Naive B cell (primary cell): ENCODE results near the gene STON1. TPM values are rescaled to one million over a fixed set of nuclear protein-coding genes. Genes with fewer than 3 reads are reported as not detected.

Source experiments
- ATAC-seq, 2 donors: fragments of 150-1000 bp; cut with Tn5 transposase; 2 replicates each; pipeline ENCODE4 v1.10.0; 2021; ENCODE audit warnings: low read depth in 2 of 2, mild to moderate bottlenecking in 2 of 2, moderate library complexity in 2 of 2
- DNase-seq: peaks from one replicate; pipeline ENCODE4 v3.0.0; 2022
- H3K27ac Mint-ChIP-seq, 6 donors: one replicate each; pipeline ENCODE4 v1.8.0; 2020 to 2022; ENCODE audit warnings: mild to moderate bottlenecking in 6 of 6, mixed read lengths in 6 of 6, moderate library complexity in 5 of 6, inconsistent platforms in 2 of 6
- H3K27me3 Mint-ChIP-seq, 3 donors: one replicate each; pipeline ENCODE4 v1.8.0; 2021 to 2022; ENCODE audit warnings: mixed read lengths in 3 of 3, mild to moderate bottlenecking in 1 of 3
- H3K36me3 Mint-ChIP-seq, 2 donors: one replicate each; pipeline ENCODE4 v1.8.0; 2020 to 2022; ENCODE audit warnings: mixed read lengths in 2 of 2, inconsistent platforms in 1 of 2, mild to moderate bottlenecking in 1 of 2
- H3K4me1 Mint-ChIP-seq, 3 donors: one replicate each; pipeline ENCODE4 v1.8.0; 2020 to 2022; ENCODE audit warnings: mixed read lengths in 3 of 3, inconsistent platforms in 1 of 3, mild to moderate bottlenecking in 1 of 3, moderate library complexity in 1 of 3
- H3K4me3 Mint-ChIP-seq, 8 donors: one replicate each; pipeline ENCODE4 v1.8.0; 2020 to 2022; ENCODE audit warnings: mild to moderate bottlenecking in 8 of 8, mixed read lengths in 8 of 8, moderate library complexity in 8 of 8, inconsistent platforms in 2 of 8
- H3K9me3 Mint-ChIP-seq, 7 donors: one replicate each; pipeline ENCODE4 v1.8.0; 2020 to 2022; ENCODE audit warnings: mixed read lengths in 7 of 7, mild to moderate bottlenecking in 5 of 7, inconsistent platforms in 2 of 7, moderate library complexity in 1 of 7
- polyA plus RNA-seq, 6 donors: library from polyadenylated mRNA; unstranded; fragments of 300-500 nt; fragmentation: Illumina TruSeq; gene quantifications; one replicate each; pipeline ENCODE4 v1.2.3, GENCODE V29; 2021; ENCODE audit warnings: low read depth in 6 of 6

The STON1 gene
- polyA plus RNA-seq: under 1 TPM in 2 of 6 donors, not detected in 4; 0.13 to 0.14 TPM

- H3K4me1 Mint-ChIP-seq: peaks cover 20 to 23% (median 21%) of the 10 kb centered on the region in 3 donors
- peak within 1 kb of the TSS; percentile 79 to 97 (median 88) for H3K4me3 Mint-ChIP-seq
- H3K27me3 Mint-ChIP-seq: peaks cover 5 to 13% (median 6%) of the 10 kb centered on the region in 3 donors
- H3K36me3 Mint-ChIP-seq: peaks cover 0 to 7% of the 10 kb centered on the region in 2 donors
- H3K9me3 Mint-ChIP-seq: no peaks in the 10 kb centered on the region
- DNase-seq (peak; percentile 11), ATAC-seq (peak; percentile 67 to 69)
- H3K27ac Mint-ChIP-seq: peak within 1 kb of the TSS in 4 of 6 donors; percentile 17 to 96 (median 71)
Measured at GRCh38 chr2:48530033-48530811, at the start of gene STON1. STON1 (plus strand) TSS chr2:48530154; CDS start chr2:48580634, 50,480 bp downstream.

GRCh38 chr2:48480526-48480925 lies 49.4 kb upstream of the STON1 start:
- no peak overlapping the region for H3K27ac Mint-ChIP-seq

GRCh38 chr2:48482313-48482712 lies 47.6 kb upstream of the STON1 start:
- DNase-seq (no peak), ATAC-seq (no peak)
- Mint-ChIP-seq H3K27me3 (no peaks in the 10 kb centered on the region), H3K9me3 (no peaks in the 10 kb centered on the region), H3K4me1 (no peaks in the 10 kb centered on the region), H3K36me3 (peaks cover 8 to 20% of the 10 kb centered on the region in 2 donors), H3K4me3 (no peak overlapping the region), H3K27ac (no peak overlapping the region)

More at GRCh38 chr2:48480526-48480925, 49.4 kb upstream of the STON1 start:
- H3K4me3 Mint-ChIP-seq: no peak overlapping the region
- DNase-seq: no peak
- H3K27me3 Mint-ChIP-seq: no peaks in the 10 kb centered on the region
- no peaks in the 10 kb centered on the region for H3K9me3 Mint-ChIP-seq
- peaks cover 8 to 13% of the 10 kb centered on the region in 2 donors for H3K36me3 Mint-ChIP-seq
- H3K4me1 Mint-ChIP-seq: no peaks in the 10 kb centered on the region
- no peak for ATAC-seq

- Mint-ChIP-seq H3K27ac (no peak overlapping the region), H3K27me3 (no peaks in the 10 kb centered on the region), H3K4me1 (no peaks in the 10 kb centered on the region), H3K9me3 (no peaks in the 10 kb centered on the region), H3K4me3 (no peak overlapping the region), H3K36me3 (peaks cover 4 to 16% of the 10 kb centered on the region in 2 donors)
- no peak for DNase-seq
- ATAC-seq: no peak
Measured at GRCh38 chr2:48482769-48483168, 47.2 kb upstream of the STON1 start.

- DNase-seq: no peak
- Mint-ChIP-seq H3K4me3 (no peak overlapping the region), H3K27ac (no peak overlapping the region), H3K36me3 (peaks cover 0 to 14% of the 10 kb centered on the region in 2 donors), H3K27me3 (no peaks in the 10 kb centered on the region), H3K9me3 (no peaks in the 10 kb centered on the region), H3K4me1 (no peaks in the 10 kb centered on the region)
- no peak for ATAC-seq
Measured at GRCh38 chr2:48483506-48483905, 46.4 kb upstream of the STON1 start.

- H3K27ac Mint-ChIP-seq: no peak overlapping the region
- H3K4me1 Mint-ChIP-seq: no peaks in the 10 kb centered on the region
- DNase-seq (no peak), ATAC-seq (no peak)
- no peak overlapping the region for H3K4me3 Mint-ChIP-seq
- no peaks in the 10 kb centered on the region for H3K27me3 Mint-ChIP-seq
- no peaks in the 10 kb centered on the region for H3K9me3 Mint-ChIP-seq
- peaks cover 0 to 14% of the 10 kb centered on the region in 2 donors for H3K36me3 Mint-ChIP-seq
Measured at GRCh38 chr2:48483916-48484315, 46.0 kb upstream of the STON1 start.

- DNase-seq (no peak), ATAC-seq (no peak)
- Mint-ChIP-seq H3K27ac (no peak overlapping the region), H3K36me3 (peaks cover 5 to 16% of the 10 kb centered on the region in 2 donors), H3K4me3 (no peak overlapping the region), H3K9me3 (no peaks in the 10 kb centered on the region), H3K27me3 (no peaks in the 10 kb centered on the region), H3K4me1 (peaks cover 0 to 6% (median 0%) of the 10 kb centered on the region in 3 donors)
Measured at GRCh38 chr2:48488545-48488944, 41.4 kb upstream of the STON1 start.

GRCh38 chr2:48496849-48497248 lies 33.1 kb upstream of the STON1 start:
- Mint-ChIP-seq H3K27me3 (no peaks in the 10 kb centered on the region), H3K36me3 (peaks cover 39 to 46% of the 10 kb centered on the region in 2 donors), H3K4me3 (no peak overlapping the region), H3K27ac (no peak overlapping the region), H3K4me1 (peaks cover 0 to 6% (median 0%) of the 10 kb centered on the region in 3 donors), H3K9me3 (no peaks in the 10 kb centered on the region)
- DNase-seq (no peak), ATAC-seq (no peak)

- peaks cover 8 to 30% of the 10 kb centered on the region in 2 donors for H3K36me3 Mint-ChIP-seq
- H3K27me3 Mint-ChIP-seq: no peaks in the 10 kb centered on the region
- H3K27ac Mint-ChIP-seq: no peak overlapping the region
- DNase-seq (no peak), ATAC-seq (no peak)
- H3K9me3 Mint-ChIP-seq: no peaks in the 10 kb centered on the region
- H3K4me3 Mint-ChIP-seq: no peak overlapping the region
- no peaks in the 10 kb centered on the region for H3K4me1 Mint-ChIP-seq
Measured at GRCh38 chr2:48504647-48505327, 25.2 kb upstream of the STON1 start.

GRCh38 chr2:48507111-48507510 lies 22.8 kb upstream of the STON1 start:
- ATAC-seq: no peak
- no peak for DNase-seq
- Mint-ChIP-seq H3K4me1 (no peaks in the 10 kb centered on the region), H3K27me3 (no peaks in the 10 kb centered on the region), H3K9me3 (no peaks in the 10 kb centered on the region), H3K36me3 (peaks cover 9 to 34% of the 10 kb centered on the region in 2 donors), H3K4me3 (no peak overlapping the region), H3K27ac (peak overlapping the region in 1 of 6 donors; percentile 5)

GRCh38 chr2:48508461-48509124 lies 21.4 kb upstream of the STON1 start:
- DNase-seq (no peak), ATAC-seq (no peak)
- H3K4me1 Mint-ChIP-seq: no peaks in the 10 kb centered on the region
- no peaks in the 10 kb centered on the region for H3K9me3 Mint-ChIP-seq
- no peak overlapping the region for H3K4me3 Mint-ChIP-seq
- H3K27ac Mint-ChIP-seq: peak overlapping the region in 3 of 6 donors; percentile 38 to 68 (median 53)
- peaks cover 16 to 43% of the 10 kb centered on the region in 2 donors for H3K36me3 Mint-ChIP-seq
- no peaks in the 10 kb centered on the region for H3K27me3 Mint-ChIP-seq

- no peak for ATAC-seq
- no peaks in the 10 kb centered on the region for H3K9me3 Mint-ChIP-seq
- DNase-seq: no peak
- H3K4me3 Mint-ChIP-seq: no peak overlapping the region
- H3K27ac Mint-ChIP-seq: peak overlapping the region in 2 of 6 donors; percentile 38 to 51
- H3K36me3 Mint-ChIP-seq: peaks cover 23 to 45% of the 10 kb centered on the region in 2 donors
- H3K27me3 Mint-ChIP-seq: no peaks in the 10 kb centered on the region
- H3K4me1 Mint-ChIP-seq: no peaks in the 10 kb centered on the region
Measured at GRCh38 chr2:48510329-48510728, 19.6 kb upstream of the STON1 start.

- Mint-ChIP-seq H3K27ac (no peak overlapping the region), H3K36me3 (peaks cover 37 to 52% of the 10 kb centered on the region in 2 donors), H3K4me3 (no peak overlapping the region), H3K4me1 (no peaks in the 10 kb centered on the region), H3K27me3 (no peaks in the 10 kb centered on the region), H3K9me3 (no peaks in the 10 kb centered on the region)
- ATAC-seq (no peak), DNase-seq (no peak)
Measured at GRCh38 chr2:48511849-48512470, 18.0 kb upstream of the STON1 start.
